ENCODE data around the gene GFPT2.

DNA sequence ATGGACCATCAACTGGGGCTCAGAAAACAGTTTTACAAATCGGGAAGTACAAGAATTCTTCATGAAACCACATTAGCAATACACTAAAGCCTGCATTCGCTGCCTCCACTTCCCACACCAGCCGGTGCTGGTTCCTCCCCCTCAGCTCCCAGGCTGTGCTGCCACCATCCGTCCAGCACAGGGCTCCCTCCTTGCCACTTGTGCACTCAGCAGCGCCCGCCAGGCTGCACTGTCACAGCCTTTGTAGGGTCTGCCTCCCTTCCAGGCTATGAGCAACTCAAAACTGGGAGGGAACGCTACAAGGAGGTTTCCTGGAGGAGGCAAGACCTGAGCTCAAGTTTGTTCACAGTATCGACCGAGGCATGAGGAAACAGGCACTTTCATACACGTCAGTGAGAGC, 69.0 kb downstream of the GFPT2 start:
- TF ChIP-seq RFX5 (IDR thresholded peaks at IDR 0.05) = no peak
- no peak for TF ChIP-seq CBX8 (IDR thresholded peaks at IDR 0.05)
- TF ChIP-seq, protein P1, sequence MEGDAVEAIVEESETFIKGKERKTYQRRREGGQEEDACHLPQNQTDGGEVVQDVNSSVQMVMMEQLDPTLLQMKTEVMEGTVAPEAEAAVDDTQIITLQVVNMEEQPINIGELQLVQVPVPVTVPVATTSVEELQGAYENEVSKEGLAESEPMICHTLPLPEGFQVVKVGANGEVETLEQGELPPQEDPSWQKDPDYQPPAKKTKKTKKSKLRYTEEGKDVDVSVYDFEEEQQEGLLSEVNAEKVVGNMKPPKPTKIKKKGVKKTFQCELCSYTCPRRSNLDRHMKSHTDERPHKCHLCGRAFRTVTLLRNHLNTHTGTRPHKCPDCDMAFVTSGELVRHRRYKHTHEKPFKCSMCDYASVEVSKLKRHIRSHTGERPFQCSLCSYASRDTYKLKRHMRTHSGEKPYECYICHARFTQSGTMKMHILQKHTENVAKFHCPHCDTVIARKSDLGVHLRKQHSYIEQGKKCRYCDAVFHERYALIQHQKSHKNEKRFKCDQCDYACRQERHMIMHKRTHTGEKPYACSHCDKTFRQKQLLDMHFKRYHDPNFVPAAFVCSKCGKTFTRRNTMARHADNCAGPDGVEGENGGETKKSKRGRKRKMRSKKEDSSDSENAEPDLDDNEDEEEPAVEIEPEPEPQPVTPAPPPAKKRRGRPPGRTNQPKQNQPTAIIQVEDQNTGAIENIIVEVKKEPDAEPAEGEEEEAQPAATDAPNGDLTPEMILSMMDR (IDR thresholded peaks at IDR 0.05) = no peak
- no peak for TF ChIP-seq KDM1A (IDR thresholded peaks at IDR 0.05; ENCODE audit: low read depth)
- TF ChIP-seq, protein P2, sequence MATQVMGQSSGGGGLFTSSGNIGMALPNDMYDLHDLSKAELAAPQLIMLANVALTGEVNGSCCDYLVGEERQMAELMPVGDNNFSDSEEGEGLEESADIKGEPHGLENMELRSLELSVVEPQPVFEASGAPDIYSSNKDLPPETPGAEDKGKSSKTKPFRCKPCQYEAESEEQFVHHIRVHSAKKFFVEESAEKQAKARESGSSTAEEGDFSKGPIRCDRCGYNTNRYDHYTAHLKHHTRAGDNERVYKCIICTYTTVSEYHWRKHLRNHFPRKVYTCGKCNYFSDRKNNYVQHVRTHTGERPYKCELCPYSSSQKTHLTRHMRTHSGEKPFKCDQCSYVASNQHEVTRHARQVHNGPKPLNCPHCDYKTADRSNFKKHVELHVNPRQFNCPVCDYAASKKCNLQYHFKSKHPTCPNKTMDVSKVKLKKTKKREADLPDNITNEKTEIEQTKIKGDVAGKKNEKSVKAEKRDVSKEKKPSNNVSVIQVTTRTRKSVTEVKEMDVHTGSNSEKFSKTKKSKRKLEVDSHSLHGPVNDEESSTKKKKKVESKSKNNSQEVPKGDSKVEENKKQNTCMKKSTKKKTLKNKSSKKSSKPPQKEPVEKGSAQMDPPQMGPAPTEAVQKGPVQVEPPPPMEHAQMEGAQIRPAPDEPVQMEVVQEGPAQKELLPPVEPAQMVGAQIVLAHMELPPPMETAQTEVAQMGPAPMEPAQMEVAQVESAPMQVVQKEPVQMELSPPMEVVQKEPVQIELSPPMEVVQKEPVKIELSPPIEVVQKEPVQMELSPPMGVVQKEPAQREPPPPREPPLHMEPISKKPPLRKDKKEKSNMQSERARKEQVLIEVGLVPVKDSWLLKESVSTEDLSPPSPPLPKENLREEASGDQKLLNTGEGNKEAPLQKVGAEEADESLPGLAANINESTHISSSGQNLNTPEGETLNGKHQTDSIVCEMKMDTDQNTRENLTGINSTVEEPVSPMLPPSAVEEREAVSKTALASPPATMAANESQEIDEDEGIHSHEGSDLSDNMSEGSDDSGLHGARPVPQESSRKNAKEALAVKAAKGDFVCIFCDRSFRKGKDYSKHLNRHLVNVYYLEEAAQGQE (IDR thresholded peaks at IDR 0.05) = no peak
- no peak for TF ChIP-seq POLR2A (IDR thresholded peaks at IDR 0.05; ENCODE audit: low read length)
- TF ChIP-seq MAFK (IDR thresholded peaks at IDR 0.05; ENCODE audit: partially characterized antibody) = no peak
- TF ChIP-seq PHF8 (IDR thresholded peaks at IDR 0.05; ENCODE audit: borderline replicate concordance, low read depth) = no peak
- TF ChIP-seq BHLHE40 (IDR thresholded peaks at IDR 0.05; ENCODE audit: low read depth, low read length) = no peak
